HEK293 (cell line): ENCODE results near the gene CLIC3.

ENCODE experiments used
- CTCF ChIA-PET: fragments of 350-600 bp; formaldehyde crosslinking; extraction: SDS; loops from one replicate; lab custom pipeline; 2021; ENCODE audit warnings: antibody characterized with exemption; lab: Yijun Ruan, JAX
- POLR2A ChIA-PET: fragments of 300-600 bp; formaldehyde crosslinking; extraction: SDS; loops from one replicate; lab custom pipeline; 2020; ENCODE audit warnings: antibody characterized with exemption, inconsistent platforms; lab: Yijun Ruan, JAX
- H3K27ac ChIP-seq: fragments of 200-500 bp; sonication (Bioruptor generic); 2 replicates; pipeline ENCODE4 v1.5.1; 2014; ENCODE audit warnings: low read depth, low read length, control low read depth, inconsistent platforms; ENCODE audit errors: extremely low read depth
- H3K36me3 ChIP-seq, 2 experiments: fragments of 200-500 bp in 1 of 2; sonication (Bioruptor generic) in 1 of 2; 1 replicate in 1 of 2; 2 replicates in 1 of 2; pipeline ENCODE4 v1.5.1; 2014 to 2017; ENCODE audit warnings: inconsistent platforms in 2 of 2, low read length in 2 of 2; ENCODE audit not compliant: control insufficient read depth in 2 of 2, insufficient read depth in 1 of 2
- H3K4me1 ChIP-seq: fragments of 200-500 bp; sonication (Bioruptor generic); 2 replicates; pipeline ENCODE4 v1.5.1; 2014; ENCODE audit warnings: mild to moderate bottlenecking, low read length, inconsistent platforms; ENCODE audit not compliant: control insufficient read depth, insufficient read depth
- H3K4me3 ChIP-seq: 2 replicates; pipeline ENCODE4 v1.5.1; 2011; ENCODE audit warnings: low read depth, mild to moderate bottlenecking, control low read depth, low read length, moderate library complexity
- H3K9me3 ChIP-seq: fragments of 200-500 bp; sonication (Bioruptor generic); 2 replicates; pipeline ENCODE4 v1.5.1; 2014; ENCODE audit warnings: low read depth, low read length, inconsistent platforms; ENCODE audit not compliant: control insufficient read depth, insufficient read depth
- BCL11B ChIP-seq: fragments of 450-650 bp; formaldehyde crosslinking; IDR thresholded peaks from 2 replicates; pipeline ENCODE4 v1.5.1; 2016; ENCODE audit warnings: low read depth, missing biosample characterization, missing genetic modification characterization
- GLI2 ChIP-seq: fragments of 450-650 bp; formaldehyde crosslinking; IDR thresholded peaks from 2 replicates; pipeline ENCODE4; 2017; ENCODE audit warnings: missing biosample characterization, missing genetic modification characterization, low read depth, borderline replicate concordance
- GLIS1 ChIP-seq: fragments of 450-650 bp; formaldehyde crosslinking; IDR thresholded peaks from 2 replicates; pipeline ENCODE4 v1.5.1; 2016; ENCODE audit warnings: missing biosample characterization, missing genetic modification characterization
- GLIS2 ChIP-seq: fragments of 450-650 bp; formaldehyde crosslinking; IDR thresholded peaks from 2 replicates; pipeline ENCODE4 v1.5.1; 2016; ENCODE audit warnings: missing biosample characterization, missing genetic modification characterization
- OVOL3 ChIP-seq: fragments of 450-650 bp; formaldehyde crosslinking; IDR thresholded peaks from 2 replicates; pipeline ENCODE4 v1.5.1; 2016; ENCODE audit warnings: missing biosample characterization, missing genetic modification characterization
- PRDM1 ChIP-seq: fragments of 450-650 bp; formaldehyde crosslinking; IDR thresholded peaks from 2 replicates; pipeline ENCODE4; 2016; ENCODE audit warnings: missing biosample characterization, missing genetic modification characterization
- SCRT1 ChIP-seq: fragments of 450-650 bp; formaldehyde crosslinking; IDR thresholded peaks from 2 replicates; pipeline ENCODE4 v1.5.1; 2016; ENCODE audit warnings: missing biosample characterization, missing genetic modification characterization, borderline replicate concordance
- TCF7L2 ChIP-seq: IDR thresholded peaks from 2 replicates; pipeline ENCODE4 v1.6.1; 2011; ENCODE audit warnings: low read depth, mild to moderate bottlenecking, inconsistent platforms, low read length, moderate library complexity, borderline replicate concordance
- WT1 ChIP-seq: fragments of 450-650 bp; formaldehyde crosslinking; IDR thresholded peaks from 2 replicates; pipeline ENCODE4 v1.5.1; 2016; ENCODE audit warnings: missing biosample characterization, missing genetic modification characterization
- ZBTB8A ChIP-seq: fragments of 450-650 bp; formaldehyde crosslinking; IDR thresholded peaks from 2 replicates; pipeline ENCODE4 v1.5.1; 2016; ENCODE audit warnings: missing biosample characterization, missing genetic modification characterization
- ZIC2 ChIP-seq: fragments of 450-650 bp; formaldehyde crosslinking; IDR thresholded peaks from 2 replicates; pipeline ENCODE4 v1.5.1; 2016; ENCODE audit warnings: missing biosample characterization, missing genetic modification characterization
- ZNF10 ChIP-seq: fragments of 450-650 bp; formaldehyde crosslinking; IDR thresholded peaks from 2 replicates; pipeline ENCODE4 v1.5.1; 2017; ENCODE audit warnings: missing biosample characterization, missing genetic modification characterization
- ZNF114 ChIP-seq: fragments of 450-650 bp; formaldehyde crosslinking; IDR thresholded peaks from 2 replicates; pipeline ENCODE4 v1.5.0; 2017; ENCODE audit warnings: missing biosample characterization, missing genetic modification characterization
- ZNF132 ChIP-seq: fragments of 450-650 bp; formaldehyde crosslinking; IDR thresholded peaks from 2 replicates; pipeline ENCODE4 v1.5.1; 2017; ENCODE audit warnings: missing biosample characterization, missing genetic modification characterization, borderline replicate concordance
- ZNF175 ChIP-seq: fragments of 450-650 bp; formaldehyde crosslinking; IDR thresholded peaks from 2 replicates; pipeline ENCODE4 v1.5.1; 2016; ENCODE audit warnings: missing biosample characterization, missing genetic modification characterization
- ZNF354C ChIP-seq: fragments of 450-650 bp; formaldehyde crosslinking; IDR thresholded peaks from 2 replicates; pipeline ENCODE4 v1.5.1; 2016; ENCODE audit warnings: missing biosample characterization, missing genetic modification characterization, low read depth, borderline replicate concordance
- ZNF629 ChIP-seq: fragments of 450-650 bp; formaldehyde crosslinking; IDR thresholded peaks from 2 replicates; pipeline ENCODE4 v1.5.1; 2017; ENCODE audit warnings: missing biosample characterization, missing genetic modification characterization
- ZNF664 ChIP-seq: fragments of 450-650 bp; formaldehyde crosslinking; IDR thresholded peaks from 2 replicates; pipeline ENCODE4 v1.5.1; 2016; ENCODE audit warnings: missing biosample characterization, missing genetic modification characterization
- TF ChIP-seq, protein P1 (sequence below): fragments of 450-650 bp; formaldehyde crosslinking; IDR thresholded peaks from 2 replicates; pipeline ENCODE4 v1.5.1; 2016; ENCODE audit warnings: missing biosample characterization, missing genetic modification characterization
- TF ChIP-seq, protein P2 (sequence below): fragments of 450-650 bp; formaldehyde crosslinking; IDR thresholded peaks from 2 replicates; pipeline ENCODE4 v1.5.1; 2016; ENCODE audit warnings: missing biosample characterization, missing genetic modification characterization
- TF ChIP-seq, protein P3 (sequence below): fragments of 450-650 bp; formaldehyde crosslinking; IDR thresholded peaks from 2 replicates; pipeline ENCODE4 v1.5.1; 2016; ENCODE audit warnings: missing biosample characterization, missing genetic modification characterization

Gene CLIC3

DNA sequence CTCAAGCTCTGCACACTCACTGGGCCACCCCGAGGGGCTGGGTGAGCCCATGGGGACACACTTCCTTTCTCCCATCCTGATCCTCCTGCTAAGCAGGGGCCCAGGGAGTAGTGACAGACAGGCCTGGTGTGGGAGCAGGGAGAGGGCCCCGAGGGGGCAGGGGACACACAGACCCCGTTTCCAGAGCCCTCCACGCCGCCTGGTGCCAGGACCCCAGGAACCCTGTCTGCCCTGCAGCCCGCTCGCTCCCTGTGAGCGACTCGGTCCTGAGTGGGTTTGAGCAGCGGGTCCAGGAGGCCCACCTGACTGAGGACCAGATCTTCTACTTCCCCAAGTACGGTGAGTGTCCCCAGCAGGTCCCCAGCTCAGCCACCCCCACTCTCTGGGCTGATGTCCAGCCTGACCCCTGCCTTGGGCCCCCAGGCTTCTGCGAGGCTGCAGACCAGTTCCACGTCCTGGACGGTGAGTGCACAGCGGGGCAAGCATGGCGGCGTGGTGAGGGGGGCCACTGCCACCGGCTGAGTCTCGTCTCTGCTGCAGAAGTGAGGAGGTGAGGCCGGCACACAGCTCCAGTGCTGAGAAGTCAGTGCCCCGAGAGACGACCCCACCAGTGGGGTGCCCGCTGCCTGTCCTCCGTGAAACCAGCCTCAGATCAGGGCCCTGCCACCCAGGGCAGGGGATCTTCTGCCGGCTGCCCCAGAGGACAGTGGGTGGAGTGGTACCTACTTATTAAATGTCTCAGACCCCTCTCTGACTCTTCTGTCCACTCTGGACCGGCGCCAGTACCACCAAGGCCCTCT, 49.9 kb downstream of the CLIC3 start:
- TF ChIP-seq ZNF629 (tag by site-specific recombination) (no peak), ZNF664 (tag by site-specific recombination) (no peak), ZNF175 (tag by site-specific recombination) (no peak), BCL11B (no peak), GLI2 (no peak), ZNF132 (tag by site-specific recombination) (no peak), WT1 (tag by site-specific recombination) (no peak), TCF7L2 (no peak), ZBTB8A (tag by site-specific recombination) (no peak), PRDM1 (no peak), ZNF114 (tag by site-specific recombination) (no peak), ZIC2 (no peak), OVOL3 (tag by site-specific recombination) (no peak), SCRT1 (tag by site-specific recombination) (no peak)
- TF ChIP-seq, protein P1, sequence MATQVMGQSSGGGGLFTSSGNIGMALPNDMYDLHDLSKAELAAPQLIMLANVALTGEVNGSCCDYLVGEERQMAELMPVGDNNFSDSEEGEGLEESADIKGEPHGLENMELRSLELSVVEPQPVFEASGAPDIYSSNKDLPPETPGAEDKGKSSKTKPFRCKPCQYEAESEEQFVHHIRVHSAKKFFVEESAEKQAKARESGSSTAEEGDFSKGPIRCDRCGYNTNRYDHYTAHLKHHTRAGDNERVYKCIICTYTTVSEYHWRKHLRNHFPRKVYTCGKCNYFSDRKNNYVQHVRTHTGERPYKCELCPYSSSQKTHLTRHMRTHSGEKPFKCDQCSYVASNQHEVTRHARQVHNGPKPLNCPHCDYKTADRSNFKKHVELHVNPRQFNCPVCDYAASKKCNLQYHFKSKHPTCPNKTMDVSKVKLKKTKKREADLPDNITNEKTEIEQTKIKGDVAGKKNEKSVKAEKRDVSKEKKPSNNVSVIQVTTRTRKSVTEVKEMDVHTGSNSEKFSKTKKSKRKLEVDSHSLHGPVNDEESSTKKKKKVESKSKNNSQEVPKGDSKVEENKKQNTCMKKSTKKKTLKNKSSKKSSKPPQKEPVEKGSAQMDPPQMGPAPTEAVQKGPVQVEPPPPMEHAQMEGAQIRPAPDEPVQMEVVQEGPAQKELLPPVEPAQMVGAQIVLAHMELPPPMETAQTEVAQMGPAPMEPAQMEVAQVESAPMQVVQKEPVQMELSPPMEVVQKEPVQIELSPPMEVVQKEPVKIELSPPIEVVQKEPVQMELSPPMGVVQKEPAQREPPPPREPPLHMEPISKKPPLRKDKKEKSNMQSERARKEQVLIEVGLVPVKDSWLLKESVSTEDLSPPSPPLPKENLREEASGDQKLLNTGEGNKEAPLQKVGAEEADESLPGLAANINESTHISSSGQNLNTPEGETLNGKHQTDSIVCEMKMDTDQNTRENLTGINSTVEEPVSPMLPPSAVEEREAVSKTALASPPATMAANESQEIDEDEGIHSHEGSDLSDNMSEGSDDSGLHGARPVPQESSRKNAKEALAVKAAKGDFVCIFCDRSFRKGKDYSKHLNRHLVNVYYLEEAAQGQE (tag by site-specific recombination) = no peak
- TF ChIP-seq, protein P2, sequence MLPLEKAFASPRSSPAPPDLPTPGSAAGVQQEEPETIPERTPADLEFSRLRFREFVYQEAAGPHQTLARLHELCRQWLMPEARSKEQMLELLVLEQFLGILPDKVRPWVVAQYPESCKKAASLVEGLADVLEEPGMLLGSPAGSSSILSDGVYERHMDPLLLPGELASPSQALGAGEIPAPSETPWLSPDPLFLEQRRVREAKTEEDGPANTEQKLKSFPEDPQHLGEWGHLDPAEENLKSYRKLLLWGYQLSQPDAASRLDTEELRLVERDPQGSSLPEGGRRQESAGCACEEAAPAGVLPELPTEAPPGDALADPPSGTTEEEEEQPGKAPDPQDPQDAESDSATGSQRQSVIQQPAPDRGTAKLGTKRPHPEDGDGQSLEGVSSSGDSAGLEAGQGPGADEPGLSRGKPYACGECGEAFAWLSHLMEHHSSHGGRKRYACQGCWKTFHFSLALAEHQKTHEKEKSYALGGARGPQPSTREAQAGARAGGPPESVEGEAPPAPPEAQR (tag by site-specific recombination) = no peak
- Histone ChIP-seq H3K4me3 (no peak overlapping the region), H3K27ac (no peak overlapping the region), H3K36me3 (peaks cover 0 to 20% of the 10 kb centered on the region in 2 experiments; a peak in 1 of 3 replicates), H3K4me1 (no peaks in the 10 kb centered on the region; the same call in 1 of the 2 replicates), H3K9me3 (no peaks in the 10 kb centered on the region)
- ChIA-PET CTCF (interaction anchor here (1.0 to 5.7 kb wide), 11 partner anchors 16 to 281 kb away, joined by 3 to 119 read pairs (median 6); partner anchors contain the start of genes PAXX and RNF224), POLR2A (interaction anchor here (0.6 to 4.9 kb wide), 4 partner anchors 30 to 88 kb away, joined by 3 to 24 read pairs (median 6); partner anchors contain the start of genes PAXX and PTGDS)

GRCh38 chr9:136945333-136946227, 50.8 kb downstream of the CLIC3 start:
- TF ChIP-seq, protein P3, sequence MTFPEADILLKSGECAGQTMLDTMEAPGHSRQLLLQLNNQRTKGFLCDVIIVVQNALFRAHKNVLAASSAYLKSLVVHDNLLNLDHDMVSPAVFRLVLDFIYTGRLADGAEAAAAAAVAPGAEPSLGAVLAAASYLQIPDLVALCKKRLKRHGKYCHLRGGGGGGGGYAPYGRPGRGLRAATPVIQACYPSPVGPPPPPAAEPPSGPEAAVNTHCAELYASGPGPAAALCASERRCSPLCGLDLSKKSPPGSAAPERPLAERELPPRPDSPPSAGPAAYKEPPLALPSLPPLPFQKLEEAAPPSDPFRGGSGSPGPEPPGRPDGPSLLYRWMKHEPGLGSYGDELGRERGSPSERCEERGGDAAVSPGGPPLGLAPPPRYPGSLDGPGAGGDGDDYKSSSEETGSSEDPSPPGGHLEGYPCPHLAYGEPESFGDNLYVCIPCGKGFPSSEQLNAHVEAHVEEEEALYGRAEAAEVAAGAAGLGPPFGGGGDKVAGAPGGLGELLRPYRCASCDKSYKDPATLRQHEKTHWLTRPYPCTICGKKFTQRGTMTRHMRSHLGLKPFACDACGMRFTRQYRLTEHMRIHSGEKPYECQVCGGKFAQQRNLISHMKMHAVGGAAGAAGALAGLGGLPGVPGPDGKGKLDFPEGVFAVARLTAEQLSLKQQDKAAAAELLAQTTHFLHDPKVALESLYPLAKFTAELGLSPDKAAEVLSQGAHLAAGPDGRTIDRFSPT (tag by site-specific recombination) = 0 out of 2 replicates have a peak, but pooled peaks have one; percentile 3
- TF ChIP-seq ZNF10 = peak; percentile 64; the same call in 1 of the 2 replicates
- no peak for TF ChIP-seq ZNF354C (tag by site-specific recombination)
- TF ChIP-seq GLIS1 (tag by site-specific recombination) = peak; percentile 68
- peak; percentile 66 for TF ChIP-seq GLIS2
- POLR2A ChIA-PET = interaction anchor here (1.6 kb wide), 1 partner anchor 89 kb away, joined by 3 read pairs; no protein-coding TSS in a partner anchor
- H3K27ac ChIP-seq = no peak overlapping the region
- no peaks in the 10 kb centered on the region; the same call in 1 of the 2 replicates for H3K4me1 ChIP-seq
- CTCF ChIA-PET = interaction anchor here (0.6 to 5.7 kb wide), 13 partner anchors 9 to 281 kb away, joined by 3 to 119 read pairs (median 4); partner anchors contain the start of genes PAXX, RNF224 and TRAF2
- H3K9me3 ChIP-seq = no peaks in the 10 kb centered on the region
- no peak overlapping the region for H3K4me3 ChIP-seq
- peaks cover 0 to 28% of the 10 kb centered on the region in 2 experiments; a peak in 1 of 3 replicates for H3K36me3 ChIP-seq
